HG02852 (cell line): Measurements from ENCODE around the gene ELP4.
A peak's percentile ranks its signal among the peaks of the same experiment; 100 is the strongest.
"Not testable (repeated sequence)": the region's sequence is repeated elsewhere in the genome, so short reads cannot be mapped to it uniquely, and the experiment has no call there.

ENCODE experiments used
- ATAC-seq: cut with Tn5 transposase; IDR thresholded peaks from one replicate; pipeline ENCODE4 v1.9.1; 2021; ENCODE audit warnings: mild to moderate bottlenecking, moderate library complexity; ENCODE audit not compliant: unreplicated experiment

Gene ELP4

GRCh38 chr11:31535479-31535878 lies 25.9 kb downstream of the ELP4 start:
- ATAC-seq, result no peak

GRCh38 chr11:31542862-31543261 lies 33.3 kb downstream of the ELP4 start:
- ATAC-seq, result no peak

- no peak for ATAC-seq
Observed at GRCh38 chr11:31555938-31556337, 46.4 kb downstream of the ELP4 start.

- ATAC-seq, result no peak
Observed at GRCh38 chr11:31558001-31558400, 48.4 kb downstream of the ELP4 start.

GRCh38 chr11:31560842-31561476 lies 51.4 kb downstream of the ELP4 start:
- ATAC-seq, result no peak

GRCh38 chr11:31564517-31564916 lies 55.0 kb downstream of the ELP4 start:
- not testable (repeated sequence) for ATAC-seq

- not testable (repeated sequence) for ATAC-seq
Observed at GRCh38 chr11:31574133-31574532, 64.6 kb downstream of the ELP4 start.

GRCh38 chr11:31575764-31576163 lies 66.2 kb downstream of the ELP4 start:
- not testable (repeated sequence) for ATAC-seq

GRCh38 chr11:31579412-31579811 lies 69.8 kb downstream of the ELP4 start:
- ATAC-seq, result not testable (repeated sequence)

- no peak for ATAC-seq
Observed at GRCh38 chr11:31582697-31583096, 73.1 kb downstream of the ELP4 start.

GRCh38 chr11:31598454-31598853 lies 88.9 kb downstream of the ELP4 start:
- ATAC-seq, result no peak

- ATAC-seq, result no peak
Observed at GRCh38 chr11:31601635-31602282, 92.2 kb downstream of the ELP4 start.

- ATAC-seq, result no peak
Observed at GRCh38 chr11:31606893-31607292, 97.3 kb downstream of the ELP4 start.

- ATAC-seq, result no peak
Observed at GRCh38 chr11:31607914-31608313, 98.3 kb downstream of the ELP4 start.

- ATAC-seq, result no peak
Observed at GRCh38 chr11:31608995-31609394, 99.4 kb downstream of the ELP4 start.

- no peak for ATAC-seq
Observed at GRCh38 chr11:31610544-31610943, 101.0 kb downstream of the ELP4 start.

- no peak for ATAC-seq
Observed at GRCh38 chr11:31617246-31617645, 107.7 kb downstream of the ELP4 start.

- ATAC-seq, result peak; percentile 95
Observed at GRCh38 chr11:31619980-31620379, 110.4 kb downstream of the ELP4 start.

- ATAC-seq, result peak; percentile 16
Observed at GRCh38 chr11:31620434-31620833, 110.9 kb downstream of the ELP4 start.

GRCh38 chr11:31625868-31626267 lies 116.3 kb downstream of the ELP4 start:
- ATAC-seq, result no peak

GRCh38 chr11:31628111-31628510 lies 118.5 kb downstream of the ELP4 start:
- ATAC-seq, result no peak

- ATAC-seq, result no peak
Observed at GRCh38 chr11:31636983-31637382, 127.4 kb downstream of the ELP4 start.

GRCh38 chr11:31640611-31641010 lies 131.0 kb downstream of the ELP4 start:
- no peak for ATAC-seq
